IPS-18c (cell line): Measurements from ENCODE around the gene HOXA9.

Experiments used
- H3K4me3 ChIP-seq: 2 replicates; pipeline ENCODE4 v1.7.0; 2013; ENCODE audit warnings: low read depth, mild to moderate bottlenecking, low read length, moderate library complexity; ENCODE audit not compliant: insufficient read depth
- H3K9me3 ChIP-seq: one replicate; pipeline ENCODE4 v1.6.1; 2013; ENCODE audit warnings: mild to moderate bottlenecking, low read length, moderate library complexity; ENCODE audit not compliant: control insufficient read depth, insufficient read depth

HOXA9 gene

DNA sequence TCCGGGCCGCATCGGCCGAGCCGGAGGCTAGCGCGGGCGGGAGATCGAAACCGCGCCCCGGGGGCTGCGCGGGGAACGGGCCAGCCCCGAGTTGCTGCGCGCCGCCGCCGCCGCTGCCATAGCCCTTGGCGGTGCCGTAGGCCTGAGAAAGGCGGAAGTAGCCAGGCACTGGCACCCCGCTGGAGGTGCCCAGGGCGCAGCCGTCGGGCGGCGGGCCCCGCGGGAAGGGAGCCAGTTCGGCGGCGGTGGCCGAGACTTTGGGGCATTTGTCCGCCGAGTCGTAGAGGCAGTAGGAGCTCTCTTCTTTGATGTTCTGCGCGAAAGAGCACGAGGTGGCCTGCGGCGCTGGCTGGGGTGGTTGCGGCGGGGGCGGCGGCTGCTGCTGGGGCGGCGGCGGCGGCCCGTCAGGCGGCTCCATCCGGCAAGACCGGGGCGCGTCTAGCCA, 8.2 kb upstream of the HOXA9 start:
- H3K4me3 ChIP-seq: no peak overlapping the region

DNA sequence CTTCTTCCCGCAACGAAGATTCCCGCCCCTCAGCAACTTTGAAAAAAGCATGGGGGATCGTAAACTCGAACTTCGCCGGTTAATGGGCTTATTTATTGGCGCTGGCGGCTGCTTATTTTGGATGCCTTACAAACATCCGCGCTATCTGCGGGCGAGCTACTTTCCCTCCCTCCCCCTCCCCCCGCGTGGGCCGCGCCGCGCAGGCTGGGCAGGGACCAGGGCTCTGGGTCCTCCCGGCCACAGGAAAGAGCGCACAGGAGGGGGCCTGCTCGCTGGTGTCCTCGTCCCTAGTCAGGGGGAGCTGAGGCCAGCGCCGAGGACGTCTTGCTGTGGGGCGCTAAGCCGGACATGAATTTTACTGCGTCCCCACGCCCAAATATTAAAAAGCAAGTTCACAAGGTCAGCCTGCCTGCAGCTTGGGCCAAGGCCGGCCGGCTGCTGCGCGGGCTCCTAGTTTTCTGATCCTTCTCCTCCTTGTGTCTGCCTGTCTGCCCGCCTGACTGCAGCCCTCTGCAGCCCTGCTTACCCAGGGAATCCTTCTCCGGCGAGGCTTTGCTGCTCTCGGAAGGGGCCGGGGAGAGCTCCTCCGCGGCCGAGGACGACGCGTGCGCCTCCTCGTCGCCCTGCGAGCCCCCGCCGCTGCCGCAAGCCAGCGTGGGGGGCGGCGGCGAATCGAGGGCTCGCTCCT, 7.6 kb upstream of the HOXA9 start:
- no peak overlapping the region for H3K4me3 ChIP-seq
- H3K9me3 ChIP-seq: peaks cover 6% of the 10 kb centered on the region

More for the DNA sequence above, 8.2 kb upstream of the HOXA9 start:
- H3K9me3 ChIP-seq: peaks cover 6% of the 10 kb centered on the region

DNA sequence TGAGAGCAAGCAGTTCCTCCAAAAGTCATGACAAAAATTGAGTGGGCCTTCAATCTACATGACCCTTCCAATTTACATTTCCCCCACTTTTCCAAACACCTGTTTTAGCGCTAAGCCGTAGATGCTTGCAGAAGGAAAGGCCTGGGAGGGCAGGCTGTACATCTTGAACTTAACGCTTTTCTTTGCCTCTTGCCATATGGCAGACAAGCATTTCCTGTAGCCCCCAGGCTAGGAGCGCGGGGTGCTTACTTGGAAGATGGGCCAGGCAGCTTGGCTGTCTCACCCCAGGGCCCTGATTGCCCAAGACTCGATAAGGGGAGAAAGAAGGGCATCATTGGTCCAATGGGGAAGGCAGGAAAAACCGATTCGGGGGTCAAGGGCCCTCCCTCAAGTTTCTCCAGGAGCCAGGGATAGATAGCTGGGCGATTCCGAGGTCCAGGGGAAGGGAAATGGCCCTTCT, 7.0 kb upstream of the HOXA9 start:
- Histone ChIP-seq H3K4me3 (no peak overlapping the region), H3K9me3 (peaks cover 6% of the 10 kb centered on the region)

DNA sequence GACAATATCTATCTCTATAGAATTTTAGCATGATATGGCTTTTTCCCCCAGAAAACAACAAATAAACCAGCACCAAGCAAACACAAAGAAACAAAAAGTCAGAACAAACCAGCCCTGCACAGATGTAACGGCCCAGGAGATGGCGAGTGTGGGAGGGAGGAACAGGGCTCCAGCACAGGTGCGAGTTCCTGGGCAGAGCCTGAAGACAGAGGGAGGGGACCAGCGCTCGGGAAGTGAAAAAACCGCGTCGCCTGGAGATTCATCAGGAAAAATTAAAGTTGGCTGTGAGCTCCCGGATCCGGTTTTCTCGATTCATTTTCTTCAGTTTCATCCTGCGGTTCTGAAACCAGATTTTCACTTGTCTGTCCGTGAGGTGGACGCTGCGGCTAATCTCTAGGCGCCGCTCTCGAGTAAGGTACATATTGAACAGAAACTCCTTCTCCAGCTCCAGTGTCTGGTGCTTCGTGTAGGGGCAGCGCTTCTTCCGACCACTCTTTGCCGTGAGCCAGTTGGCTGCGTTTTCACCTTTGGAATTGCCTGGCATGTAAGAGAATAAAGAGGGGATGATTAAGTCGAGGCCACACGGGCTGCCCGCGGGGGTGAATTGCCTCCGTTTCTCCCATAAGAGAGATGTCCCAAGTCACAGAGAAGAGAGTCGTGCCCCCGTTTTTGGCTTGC, 6.4 kb upstream of the HOXA9 start:
- H3K9me3 ChIP-seq: peaks cover 6% of the 10 kb centered on the region
- no peak overlapping the region for H3K4me3 ChIP-seq

GRCh38 chr7:27171325-27171636, 5.9 kb upstream of the HOXA9 start:
- peaks cover 6% of the 10 kb centered on the region for H3K9me3 ChIP-seq
- no peak overlapping the region for H3K4me3 ChIP-seq

- peaks cover 4% of the 10 kb centered on the region for H3K9me3 ChIP-seq
- no peak overlapping the region for H3K4me3 ChIP-seq
Observed at GRCh38 chr7:27170426-27171324, 5.3 kb upstream of the HOXA9 start.

DNA sequence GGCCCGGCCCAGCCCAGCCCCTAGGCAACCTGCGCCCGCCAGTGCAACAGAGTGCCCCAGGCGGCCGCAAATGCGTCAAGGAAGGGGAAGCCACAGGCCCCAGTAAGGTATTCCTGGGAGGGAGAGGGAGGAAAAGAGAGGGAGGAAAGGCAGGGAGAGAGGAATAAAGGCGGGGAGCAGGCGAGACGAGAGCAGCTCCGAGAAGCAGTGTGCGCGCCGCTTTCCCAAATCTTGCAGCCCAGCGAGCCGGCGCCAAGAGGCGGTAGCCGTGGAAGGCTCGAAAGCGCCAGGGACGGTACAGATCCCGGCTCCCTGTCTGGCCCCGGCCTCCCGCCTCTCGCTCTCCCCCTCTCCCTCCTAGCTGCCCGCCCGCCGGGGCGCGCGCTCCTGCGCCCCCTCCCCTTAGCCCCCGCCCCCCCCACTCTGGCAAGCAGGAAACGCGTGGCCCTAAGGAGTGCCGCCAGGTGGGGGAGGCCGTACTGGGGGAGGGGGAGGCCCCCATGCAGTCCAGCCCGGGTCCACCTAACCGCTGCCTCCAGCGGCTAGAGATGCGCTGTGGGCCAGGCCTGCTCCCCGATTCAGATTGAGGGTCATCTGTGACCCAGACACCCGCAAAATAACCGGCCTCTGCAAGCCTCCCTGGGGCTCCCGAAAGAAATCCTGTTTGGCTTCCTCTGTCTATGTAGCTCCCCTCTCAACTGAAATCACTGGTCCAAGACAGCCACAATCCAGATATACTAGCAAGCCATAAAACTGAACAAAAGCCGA, 4.5 kb upstream of the HOXA9 start:
- no peak overlapping the region for H3K4me3 ChIP-seq

GRCh38 chr7:27168265-27168947, 3.1 kb upstream of the HOXA9 start:
- Histone ChIP-seq H3K9me3 (peaks cover 9% of the 10 kb centered on the region), H3K4me3 (no peak overlapping the region)

More for the DNA sequence above, 4.5 kb upstream of the HOXA9 start:
- H3K9me3 ChIP-seq: peaks cover 9% of the 10 kb centered on the region

DNA sequence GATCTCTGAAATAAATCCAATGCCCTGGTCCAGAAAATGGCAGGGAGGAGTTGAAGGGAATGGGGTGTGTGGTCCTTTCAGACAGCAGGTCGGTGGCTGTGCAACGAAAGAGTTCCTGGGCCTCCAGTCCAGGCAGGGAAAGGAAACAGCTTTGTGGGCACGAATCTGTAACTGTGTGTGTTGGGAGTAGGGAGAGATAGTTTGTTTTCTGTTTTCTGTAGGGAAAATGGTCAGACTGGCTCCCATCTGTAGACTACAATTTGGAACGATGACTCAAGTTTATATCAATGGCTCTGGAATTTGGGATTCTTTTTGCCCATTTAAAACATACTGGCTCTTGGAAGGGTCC, 2.6 kb upstream of the HOXA9 start:
- no peak overlapping the region for H3K4me3 ChIP-seq
- peaks cover 7% of the 10 kb centered on the region for H3K9me3 ChIP-seq

- Histone ChIP-seq H3K9me3 (peaks cover 7% of the 10 kb centered on the region), H3K4me3 (no peak overlapping the region)
Observed at GRCh38 chr7:27166531-27167505, 1.5 kb upstream of the HOXA9 start.

DNA sequence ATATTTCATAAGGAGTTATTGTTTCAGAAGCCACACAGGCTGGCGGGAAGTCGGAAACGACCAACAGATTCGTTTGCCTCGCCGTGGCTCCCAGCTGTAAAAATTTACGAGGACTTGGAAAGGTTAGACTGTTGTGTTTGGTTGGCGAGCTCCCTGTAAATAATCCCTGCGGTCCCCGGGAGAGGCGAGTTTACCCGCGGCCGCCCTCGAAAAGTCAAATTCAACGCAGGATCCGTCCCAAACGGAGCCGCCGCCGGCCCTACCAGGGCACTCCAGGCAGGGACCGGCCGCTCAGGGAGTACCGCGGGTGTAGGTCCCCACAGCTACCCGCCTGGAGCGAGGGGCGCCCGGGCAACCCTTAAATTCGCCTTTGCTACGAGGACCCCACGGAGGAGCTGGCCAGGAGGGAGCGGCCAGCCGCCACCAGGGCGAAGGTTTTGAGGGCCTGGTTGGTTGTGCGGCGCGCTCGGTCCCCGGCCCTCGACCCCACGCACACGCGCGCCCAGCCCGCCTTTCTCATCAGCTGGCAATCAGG, 726 bp upstream of the HOXA9 start:
- Histone ChIP-seq H3K4me3 (no peak overlapping the region), H3K9me3 (peaks cover 7% of the 10 kb centered on the region)

- no peak overlapping the region; the same call in 1 of the 2 replicates for H3K4me3 ChIP-seq
- H3K9me3 ChIP-seq: peaks cover 12% of the 10 kb centered on the region
Observed at GRCh38 chr7:27164367-27165088, 809 bp downstream of the HOXA9 start.

DNA sequence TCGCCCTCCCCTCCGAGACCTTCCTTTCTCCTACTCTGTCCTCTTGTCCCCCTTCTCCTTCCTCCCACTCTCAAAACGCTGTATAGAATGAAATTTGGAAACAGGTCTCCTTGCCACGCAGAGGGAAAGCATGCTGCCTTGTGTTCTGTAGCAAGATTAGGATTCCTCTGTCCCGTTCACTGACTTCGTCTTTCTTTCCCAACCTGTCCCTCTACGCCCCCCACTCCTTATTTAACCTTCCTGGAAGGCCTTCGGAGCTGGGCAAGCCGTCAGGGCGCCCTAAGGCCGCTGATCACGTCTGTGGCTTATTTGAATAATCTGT, 1.3 kb downstream of the HOXA9 start:
- peaks cover 12% of the 10 kb centered on the region for H3K9me3 ChIP-seq
- no peak overlapping the region for H3K4me3 ChIP-seq

- Histone ChIP-seq H3K4me3 (no peak overlapping the region), H3K9me3 (peaks cover 13% of the 10 kb centered on the region)
Observed at GRCh38 chr7:27163288-27164044, 1.9 kb downstream of the HOXA9 start.
